CD4-positive, alpha-beta T cell treated with Interferon alpha-2 for 1 hour (primary cell): ENCODE data around the gene IGFL3.
A peak's percentile ranks its signal among the peaks of the same experiment; 100 is the strongest.
"Not testable (repeated sequence)": the region's sequence is repeated elsewhere in the genome, so short reads cannot be mapped to it uniquely, and the experiment has no call there.

ENCODE experiments used
- DNase-seq, 2 donors: peaks; one replicate each; pipeline ENCODE4 v3.0.0-alpha.2; 2020 to 2022

Gene IGFL3

DNA sequence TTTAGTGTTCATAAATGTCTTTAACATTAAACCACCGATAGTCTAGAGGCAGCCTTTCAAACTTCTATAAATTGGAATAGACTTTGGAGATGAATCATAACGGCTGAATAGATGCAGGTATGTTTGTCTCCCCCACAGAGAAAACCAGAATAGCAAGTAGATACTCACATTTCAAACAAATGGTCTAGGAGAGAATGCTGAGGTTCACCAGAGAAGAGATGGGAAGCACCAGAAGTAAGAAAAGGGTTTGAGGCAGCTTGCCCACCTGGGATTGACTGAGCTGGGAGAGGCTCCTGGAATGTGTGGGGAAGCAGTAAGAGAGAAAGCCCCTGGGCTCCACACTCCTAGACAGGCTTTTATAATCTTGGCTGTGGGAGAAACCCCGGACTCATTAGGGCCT is 6.4 kb downstream of the IGFL3 start:
- DNase-seq = no peak

DNA sequence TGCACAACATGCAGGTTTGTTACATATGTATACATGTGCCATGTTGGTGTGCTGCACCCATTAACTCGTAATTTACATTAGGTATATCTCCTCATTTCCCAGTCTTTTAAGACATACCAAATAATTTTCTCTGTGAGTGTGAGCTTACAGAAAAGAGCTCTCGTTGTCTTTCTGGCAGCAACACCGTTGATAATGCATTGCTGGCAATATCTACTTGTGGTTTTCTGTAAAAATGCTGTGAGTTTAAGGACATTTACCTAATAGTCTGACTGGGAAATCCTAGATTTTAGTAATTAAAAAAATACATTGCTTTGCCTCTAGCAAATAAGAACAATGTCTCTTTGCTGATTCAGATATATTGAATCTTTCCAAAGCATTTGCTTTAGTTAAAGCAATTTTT is 8.4 kb downstream of the IGFL3 start:
- no peak for DNase-seq

DNA sequence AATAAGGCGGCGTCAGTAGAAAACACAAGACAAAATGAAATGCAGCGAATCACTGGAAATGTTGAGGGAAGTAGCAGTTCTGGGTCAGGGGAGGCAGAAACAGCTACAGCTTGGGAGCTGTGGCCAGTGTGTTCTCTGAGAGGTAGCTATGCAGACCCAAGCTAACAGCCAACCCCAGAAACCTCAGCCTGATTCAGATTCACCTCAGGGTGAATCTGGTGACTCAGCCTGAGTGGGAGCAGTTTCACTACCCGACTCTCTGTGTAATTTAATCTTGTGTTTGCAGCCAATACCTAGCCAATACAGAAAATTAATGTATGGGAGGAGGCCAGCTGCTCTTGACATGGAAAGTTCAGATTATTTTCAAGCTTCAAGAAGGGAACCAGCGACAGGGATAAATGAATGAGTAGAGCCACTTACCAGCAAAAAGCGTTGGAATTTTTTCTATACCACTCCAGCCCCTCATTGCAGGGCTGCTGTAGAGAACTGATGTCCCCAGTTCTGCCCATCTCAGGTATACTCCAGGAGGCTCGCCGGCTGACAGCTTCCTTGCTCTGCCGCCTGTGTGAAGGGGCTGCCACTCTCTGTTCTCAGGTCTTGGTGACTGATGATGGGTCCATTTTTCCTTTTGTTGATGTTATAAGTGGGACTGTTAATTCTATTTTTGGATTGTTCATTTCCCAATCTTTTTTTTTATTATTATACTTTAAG is 8.9 kb downstream of the IGFL3 start:
- no peak for DNase-seq

DNA sequence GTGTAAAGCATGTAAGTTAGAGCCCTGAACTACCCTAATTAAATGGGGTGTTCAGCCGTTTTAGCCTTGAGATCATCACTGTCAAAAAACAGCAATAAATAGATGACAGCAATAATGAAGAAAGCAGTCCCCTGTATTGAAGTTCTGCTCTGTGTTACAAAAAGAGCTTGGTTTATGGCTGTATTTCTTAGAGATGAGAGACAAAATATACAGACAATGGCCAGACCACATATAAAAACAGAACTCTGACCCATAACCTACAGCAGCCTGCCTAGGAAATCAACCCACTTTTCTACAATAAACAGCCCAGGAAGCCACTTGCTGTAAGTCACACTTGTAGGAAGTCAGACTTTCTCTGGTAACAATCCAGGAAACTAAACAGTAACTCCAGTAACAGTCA is 10.8 kb downstream of the IGFL3 start:
- no peak for DNase-seq

DNA sequence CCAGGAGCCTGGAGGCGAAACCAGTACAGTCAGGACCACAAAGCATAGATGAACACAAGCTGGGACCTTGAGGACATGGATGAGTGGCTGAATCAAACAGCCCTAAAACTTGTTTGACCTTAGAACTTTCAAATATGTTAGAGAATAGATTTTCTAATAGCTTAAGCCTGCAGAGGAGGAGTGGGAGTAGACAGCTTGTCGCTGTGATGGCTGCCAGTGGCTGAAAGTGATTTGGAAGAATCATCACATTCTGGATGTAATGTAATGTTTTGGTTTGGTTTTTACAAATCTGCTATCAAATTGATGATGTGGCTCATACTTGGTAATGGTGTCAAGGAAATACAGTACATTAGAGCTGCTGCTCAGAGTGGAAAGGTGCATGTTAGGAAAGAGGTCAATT is 12.0 kb downstream of the IGFL3 start:
- DNase-seq = no peak

DNA sequence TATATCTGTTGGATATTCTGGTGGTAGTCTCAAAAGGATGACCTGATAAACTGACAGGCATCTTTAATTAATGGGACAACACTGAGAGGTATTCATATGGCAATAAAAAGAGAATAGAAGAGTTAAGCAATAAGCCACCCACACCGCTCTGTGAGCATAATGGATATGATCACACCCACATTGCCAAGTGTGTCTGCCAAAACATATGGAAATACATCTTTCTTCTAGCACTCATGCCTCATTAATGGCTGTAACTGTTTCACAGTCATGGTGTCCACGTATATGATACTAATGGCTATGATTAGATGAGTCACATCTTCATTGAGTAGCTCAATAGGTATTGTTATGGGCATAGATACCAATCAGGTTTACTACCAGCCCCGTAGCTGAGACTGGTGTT is 13.1 kb downstream of the IGFL3 start:
- DNase-seq = no peak

DNA sequence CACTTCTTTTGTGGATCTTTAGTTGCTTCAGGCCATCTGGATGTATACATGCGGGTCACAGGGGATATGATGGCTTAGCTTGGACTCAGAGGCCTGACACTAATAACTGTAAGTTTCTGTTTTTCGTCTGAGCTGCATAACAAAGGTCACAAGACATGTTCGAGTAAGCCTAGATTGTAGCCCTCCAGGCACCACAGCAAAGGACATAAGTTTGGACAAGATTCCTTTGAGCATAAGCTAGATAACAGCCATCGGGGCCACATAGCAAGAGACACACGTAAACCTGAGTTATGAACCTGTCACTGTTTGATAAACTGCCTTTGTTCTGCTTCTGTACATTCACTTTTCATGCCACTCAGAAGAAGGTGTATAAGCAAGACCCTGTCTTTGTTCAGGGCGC is 14.6 kb downstream of the IGFL3 start:
- no peak for DNase-seq

- DNase-seq = no peak
These were observed 17.1 kb downstream of the IGFL3 start for GRCh38 chr19:46107371-46107770.

DNA sequence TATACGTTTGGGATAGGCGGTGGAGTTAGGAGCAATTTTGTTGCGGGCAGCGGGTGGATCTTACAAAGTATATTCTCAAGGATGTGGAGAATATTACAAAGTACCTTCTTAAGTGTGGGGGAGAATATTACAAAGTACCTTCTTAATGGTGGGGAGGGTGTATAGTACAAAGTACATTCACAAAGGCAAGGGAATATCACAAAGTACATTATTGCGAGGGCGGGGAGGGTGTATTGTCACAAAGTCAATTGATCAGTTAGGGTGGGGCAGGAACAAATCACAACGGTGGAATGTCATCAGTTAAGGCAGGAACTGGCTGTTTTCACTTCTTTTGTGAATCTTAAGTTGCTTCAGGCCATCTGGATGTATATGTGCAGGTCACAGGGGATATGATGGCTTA is 22.2 kb downstream of the IGFL3 start:
- not testable (repeated sequence) for DNase-seq

GRCh38 chr19:46101293-46101692 is 23.2 kb downstream of the IGFL3 start:
- no peak for DNase-seq

DNA sequence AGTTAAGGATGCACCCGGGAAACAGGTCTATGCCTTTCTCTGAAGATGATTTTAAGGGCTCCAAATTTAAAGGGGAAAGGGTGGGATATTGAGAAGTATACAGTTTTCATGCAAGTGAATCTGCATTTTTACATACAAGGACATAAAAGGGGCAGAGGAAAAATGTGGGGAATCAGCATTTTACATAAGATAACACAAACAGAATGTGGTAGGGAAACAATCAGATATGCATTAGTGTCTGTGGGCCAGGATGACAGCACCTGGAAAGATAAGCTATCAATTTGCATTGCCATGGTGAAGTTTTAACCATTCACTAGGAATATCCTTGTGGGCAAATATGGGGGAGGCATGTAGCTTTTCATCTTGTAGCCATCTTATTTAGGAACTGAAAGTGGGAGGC is 24.1 kb downstream of the IGFL3 start:
- no peak for DNase-seq

DNA sequence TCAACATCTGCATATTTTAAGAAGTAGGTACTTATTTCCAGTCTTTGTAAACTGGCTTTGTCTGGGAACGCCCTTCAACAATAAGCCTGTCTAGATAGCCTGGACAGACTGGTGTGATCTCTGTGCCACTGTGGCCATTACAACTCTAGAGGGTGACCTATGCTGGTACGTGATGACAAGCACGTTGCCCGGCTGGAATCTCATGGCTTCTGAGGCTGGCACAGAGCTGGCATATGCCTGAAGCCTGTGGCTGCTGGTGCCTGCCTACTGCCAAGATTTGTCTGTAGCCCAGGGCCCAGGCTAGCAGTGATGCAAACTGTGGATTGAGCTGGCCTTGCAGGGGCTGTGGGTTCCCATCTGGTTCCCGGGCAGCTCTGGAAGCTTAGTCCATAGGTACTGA is 34.0 kb downstream of the IGFL3 start:
- DNase-seq = no peak

DNA sequence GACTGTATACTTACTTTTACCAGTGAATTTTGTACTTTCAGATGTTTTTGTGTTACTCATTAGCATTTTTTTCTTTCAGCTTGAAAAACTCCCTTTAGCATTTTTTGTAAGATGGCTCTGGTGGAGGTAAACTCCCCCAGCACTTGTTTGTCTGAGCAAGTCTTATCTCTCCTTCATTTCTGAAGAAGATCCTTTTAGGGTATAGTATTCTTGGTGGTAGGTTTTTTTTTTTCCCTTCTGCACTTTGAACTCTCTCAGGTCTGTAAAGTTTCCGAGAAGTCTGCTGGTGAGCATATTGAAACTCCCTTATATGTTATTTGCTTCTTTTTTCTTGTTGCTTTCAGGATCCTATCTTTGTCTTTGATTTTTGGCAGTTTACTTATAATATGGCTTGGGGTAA is 35.1 kb downstream of the IGFL3 start:
- no peak for DNase-seq

GRCh38 chr19:46088101-46088500 is 36.4 kb downstream of the IGFL3 start:
- DNase-seq = no peak

- no peak for DNase-seq
These were observed 38.6 kb downstream of the IGFL3 start for GRCh38 chr19:46085888-46086287.

GRCh38 chr19:46082728-46083050 is 41.8 kb downstream of the IGFL3 start:
- DNase-seq = no peak

DNA sequence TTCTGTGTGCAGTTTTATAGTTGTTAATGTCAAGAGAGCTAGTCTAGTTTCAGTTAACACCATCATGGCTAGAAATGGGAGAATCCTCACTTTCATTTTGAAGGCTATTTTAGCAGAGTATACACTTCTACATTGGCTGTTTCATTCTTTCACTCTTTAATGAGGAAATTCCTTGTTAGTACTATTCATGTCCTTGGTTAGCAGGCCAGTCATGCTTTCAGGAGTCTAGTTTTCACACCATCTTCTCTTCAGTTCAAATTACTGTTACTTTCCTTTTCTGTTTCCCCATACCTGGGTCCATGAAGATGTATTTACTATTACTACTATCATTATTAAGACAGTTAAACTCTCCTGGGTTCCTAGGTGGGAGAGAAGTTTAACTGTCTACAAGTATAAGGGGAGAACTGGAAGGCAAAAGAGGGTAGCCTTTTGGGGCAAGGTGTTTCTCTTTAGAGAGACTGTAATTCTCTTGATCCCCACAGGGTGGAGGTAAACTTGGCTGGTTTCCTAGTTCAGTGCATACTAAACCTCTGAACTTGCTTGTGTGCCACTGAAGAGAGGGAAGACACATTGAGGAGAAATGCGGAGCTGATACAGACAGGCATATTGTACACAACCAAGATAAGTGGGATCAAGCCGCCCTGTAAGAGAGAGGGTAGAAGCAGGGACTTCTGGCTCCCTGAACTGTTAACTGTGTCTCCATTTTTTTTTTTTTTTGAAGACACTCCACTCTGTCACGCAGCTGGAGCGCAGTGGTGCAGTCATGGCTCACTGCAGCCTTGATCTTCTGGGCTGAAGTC is 42.4 kb downstream of the IGFL3 start:
- DNase-seq = peak in 1 of 2 donors; percentile 34

DNA sequence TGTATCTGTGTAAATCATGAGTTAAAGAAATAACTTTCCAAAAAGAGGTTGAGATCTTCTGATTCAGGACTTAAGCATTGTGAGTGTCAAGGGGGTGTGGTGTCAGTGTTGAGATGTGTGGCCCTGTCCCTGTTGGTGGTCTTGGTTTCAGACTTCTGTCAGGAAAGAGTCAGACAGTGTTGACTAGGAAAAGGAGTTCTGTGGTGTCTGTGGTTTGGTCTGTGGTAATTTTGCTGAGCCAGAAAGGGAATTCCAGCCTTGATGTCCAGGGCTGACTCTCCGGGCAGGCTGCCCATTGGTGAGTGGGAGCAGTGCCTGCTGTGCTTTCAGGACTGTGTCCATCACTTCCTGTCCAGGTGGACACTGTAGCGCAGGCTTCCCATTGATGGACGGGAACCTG is 43.9 kb downstream of the IGFL3 start:
- DNase-seq = no peak

DNA sequence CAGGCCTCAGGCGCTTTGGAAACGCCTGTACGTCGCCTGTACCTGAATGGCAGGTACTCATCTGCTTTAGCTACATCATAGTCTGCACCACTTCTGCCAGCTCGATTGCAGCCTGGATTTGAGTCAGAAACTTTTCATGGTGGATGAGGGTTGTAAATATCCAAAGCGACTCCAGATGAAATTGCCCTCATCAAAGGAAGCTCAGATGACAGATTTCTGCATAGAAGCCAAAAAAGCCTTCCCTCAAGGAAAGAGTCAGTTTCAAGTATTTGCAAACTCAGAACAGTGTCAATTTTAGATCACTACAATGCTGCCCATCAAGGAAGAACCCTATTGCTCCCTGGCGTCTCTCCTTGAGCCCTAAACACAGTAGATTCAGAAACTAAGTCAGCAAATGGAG is 44.9 kb downstream of the IGFL3 start:
- no peak for DNase-seq

DNA sequence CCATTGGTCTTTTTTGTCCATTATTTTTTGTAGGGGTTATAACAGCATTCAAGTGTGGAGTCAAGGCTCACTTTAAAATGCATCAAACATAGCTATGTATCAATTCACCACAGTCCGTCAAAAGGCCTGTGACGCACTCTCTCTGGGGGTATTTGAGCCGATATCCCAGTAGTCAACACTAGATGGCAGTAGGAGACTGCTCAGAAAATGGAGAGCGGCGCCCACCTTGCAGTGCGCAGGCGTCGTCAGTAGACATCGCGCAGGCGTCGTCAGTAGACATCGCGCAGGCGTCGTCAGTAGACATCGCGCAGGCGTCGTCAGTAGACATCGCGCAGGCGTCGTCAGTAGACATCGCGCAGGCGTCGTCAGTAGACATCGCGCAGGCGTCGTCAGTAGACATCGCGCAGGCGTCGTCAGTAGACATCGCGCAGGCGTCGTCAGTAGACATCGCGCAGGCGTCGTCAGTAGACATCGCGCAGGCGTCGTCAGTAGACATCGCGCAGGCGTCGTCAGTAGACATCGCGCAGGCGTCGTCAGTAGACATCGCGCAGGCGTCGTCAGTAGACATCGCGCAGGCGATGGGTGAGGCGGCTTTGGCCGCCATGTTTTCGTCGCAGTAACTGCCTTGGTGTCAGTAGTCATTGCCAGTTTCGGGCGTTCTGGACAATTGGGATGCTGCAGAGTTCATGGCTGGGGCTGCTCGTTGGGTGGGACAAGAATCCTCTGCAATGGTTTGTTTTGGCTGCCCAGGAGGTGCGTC is 45.7 kb downstream of the IGFL3 start:
- DNase-seq = peak in 1 of 2 donors; percentile 6

DNA sequence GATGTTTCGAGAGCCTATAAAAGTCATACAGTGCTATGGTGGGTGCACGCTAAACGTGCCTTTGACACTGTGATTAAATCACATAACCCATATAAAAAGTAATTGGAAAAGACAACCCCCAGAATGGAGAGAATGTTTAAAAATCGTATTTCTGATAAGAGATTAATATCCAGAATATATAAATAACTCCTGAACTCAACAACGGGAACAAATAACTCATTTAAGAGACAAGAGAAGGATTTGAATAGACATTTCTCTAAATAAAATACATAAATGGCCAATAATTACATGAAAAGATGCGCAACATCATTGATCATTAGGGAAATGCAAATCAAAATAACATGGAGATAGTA is 46.7 kb downstream of the IGFL3 start:
- no peak for DNase-seq

- DNase-seq = peak in 1 of 2 donors; percentile 21
These were observed 47.3 kb downstream of the IGFL3 start for GRCh38 chr19:46076951-46077814.
